GM21526 (cell line): ENCODE results near the gene FREM3.
A peak's percentile ranks its signal among the peaks of the same experiment; 100 is the strongest.
"Not testable (repeated sequence)": the region's sequence is repeated elsewhere in the genome, so short reads cannot be mapped to it uniquely, and the experiment has no call there.

Experiments used
- ATAC-seq: cut with Tn5 transposase; IDR thresholded peaks from one replicate; pipeline ENCODE4 v1.9.1; 2021; ENCODE audit warnings: moderate library complexity; ENCODE audit not compliant: unreplicated experiment, low FRiP score

FREM3 gene

GRCh38 chr4:143586080-143586479, 114.4 kb downstream of the FREM3 start:
- no peak for ATAC-seq

GRCh38 chr4:143585548-143585947, 114.9 kb downstream of the FREM3 start:
- ATAC-seq: no peak

GRCh38 chr4:143581331-143581946, 119.0 kb downstream of the FREM3 start:
- no peak for ATAC-seq

GRCh38 chr4:143575331-143575730, 125.1 kb downstream of the FREM3 start:
- no peak for ATAC-seq

- no peak for ATAC-seq
Observed at GRCh38 chr4:143564472-143564871, 136.0 kb downstream of the FREM3 start.

- peak; percentile 28 for ATAC-seq
Observed at GRCh38 chr4:143559757-143560147, 140.7 kb downstream of the FREM3 start.

DNA sequence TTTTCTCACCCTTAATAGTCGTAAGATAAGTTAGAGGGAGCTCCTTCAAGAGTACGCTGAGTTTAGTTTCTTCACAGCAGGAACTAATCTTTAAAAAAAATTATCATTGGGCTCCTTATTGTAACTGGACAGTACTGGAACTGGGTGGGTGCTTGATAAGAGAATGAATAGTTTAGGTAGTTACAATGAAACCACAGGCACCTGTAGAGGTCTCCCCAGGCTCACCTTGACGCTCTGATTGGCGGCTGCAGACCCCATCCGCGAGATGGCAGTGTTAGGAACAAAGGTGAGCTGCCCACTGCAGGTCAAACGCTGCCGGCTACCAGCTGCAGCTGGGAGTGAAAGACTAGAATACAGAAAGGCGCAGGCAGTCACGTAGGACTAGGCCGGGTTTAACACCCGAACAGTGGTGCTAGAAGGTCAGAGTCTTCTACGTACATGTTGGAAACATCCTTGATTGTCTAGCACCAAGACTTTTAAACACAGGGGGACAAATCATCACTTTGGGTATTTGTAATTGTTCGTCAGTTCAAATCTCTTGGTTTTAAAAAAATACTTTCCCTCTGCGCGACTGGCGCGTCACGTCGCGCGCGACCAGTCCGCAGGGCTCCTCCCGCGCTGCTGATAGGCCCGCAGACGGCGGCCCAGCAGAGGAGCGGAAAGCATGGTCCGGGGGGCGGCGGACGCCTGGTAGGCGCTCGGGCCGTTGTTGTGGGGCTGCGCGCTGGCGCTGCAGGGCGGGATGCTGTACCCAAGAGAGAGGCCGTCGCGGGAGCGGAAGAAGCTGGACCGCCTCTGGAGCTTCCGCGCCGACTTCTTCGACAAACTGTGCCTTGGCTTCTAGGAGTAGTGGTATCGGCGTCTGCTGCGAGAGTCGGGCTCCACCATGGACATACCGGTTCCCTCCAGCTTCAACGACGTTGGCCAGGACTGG, 141.4 kb downstream of the FREM3 start:
- peak; percentile 87 for ATAC-seq

GRCh38 chr4:143558286-143558685, 142.2 kb downstream of the FREM3 start:
- no peak for ATAC-seq

DNA sequence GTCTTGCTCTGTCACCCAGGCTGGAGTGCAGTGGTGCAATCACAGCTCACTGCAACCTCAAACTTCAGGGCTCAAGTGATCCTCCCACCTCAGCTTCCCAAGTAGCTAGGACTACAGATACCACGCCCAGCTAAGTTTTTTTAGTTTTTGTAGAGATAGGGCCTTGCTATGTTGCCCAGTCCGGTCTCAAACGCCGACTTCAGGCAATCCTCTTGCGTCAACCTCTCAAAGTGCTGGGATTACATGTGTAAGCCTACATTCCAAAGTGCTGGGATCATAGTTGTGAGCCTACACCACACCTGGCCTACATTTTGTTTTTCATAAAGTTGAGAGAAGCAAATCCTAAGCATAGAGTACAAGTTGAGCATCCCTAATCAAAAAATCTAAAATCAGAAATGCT, 144.8 kb downstream of the FREM3 start:
- no peak for ATAC-seq

- peak; percentile 61 for ATAC-seq
Observed at GRCh38 chr4:143554728-143555597, 145.5 kb downstream of the FREM3 start.

DNA sequence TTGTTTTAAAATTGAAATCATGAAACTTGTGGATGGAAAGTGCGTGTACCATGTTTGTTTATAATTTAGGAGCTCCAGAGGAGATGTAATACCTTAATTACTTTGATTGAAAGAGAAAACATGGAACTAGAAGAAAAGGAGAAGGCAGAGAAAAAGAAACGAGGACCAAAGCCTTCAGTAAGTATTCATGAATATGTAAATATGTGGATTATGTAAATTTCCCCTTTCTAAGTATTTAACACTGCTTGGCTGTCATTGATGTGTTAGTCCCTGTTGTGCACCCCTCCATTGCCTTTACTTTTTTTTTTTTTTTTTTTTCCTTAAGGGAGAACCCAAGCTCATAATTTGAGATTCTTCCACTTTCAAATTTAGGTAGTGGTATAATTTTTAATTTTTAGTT, 150.5 kb downstream of the FREM3 start:
- no peak for ATAC-seq

GRCh38 chr4:143539670-143540023, 160.8 kb downstream of the FREM3 start:
- ATAC-seq: no peak

- peak; percentile 50 for ATAC-seq
Observed at GRCh38 chr4:143538979-143539669, 161.4 kb downstream of the FREM3 start.

- ATAC-seq: no peak
Observed at GRCh38 chr4:143531788-143532491, 168.5 kb downstream of the FREM3 start.

- no peak for ATAC-seq
Observed at GRCh38 chr4:143531380-143531779, 169.1 kb downstream of the FREM3 start.

- not testable (repeated sequence) for ATAC-seq
Observed at GRCh38 chr4:143528046-143528445, 172.4 kb downstream of the FREM3 start.
